Colonic mucosa (tissue), 4 donors: ENCODE data around the gene TBC1D22A. TPM values are rescaled to one million over a fixed set of nuclear protein-coding genes. Genes with fewer than 3 reads are reported as not detected.

ENCODE experiments used
- DNase-seq: peaks from one replicate; pipeline ENCODE4 v3.0.0-alpha.2; 2020
- H3K27ac ChIP-seq: fragments of 200-600 bp; one replicate; pipeline ENCODE4 v1.8.0; 2021
- H3K27me3 ChIP-seq: fragments of 200-600 bp; one replicate; pipeline ENCODE4 v1.8.0; 2021
- H3K36me3 ChIP-seq: fragments of 200-600 bp; one replicate; pipeline ENCODE4 v1.8.0; 2021
- H3K4me1 ChIP-seq: fragments of 200-600 bp; one replicate; pipeline ENCODE4 v1.8.0; 2021; ENCODE audit warnings: mild to moderate bottlenecking
- H3K4me3 ChIP-seq: fragments of 200-600 bp; one replicate; pipeline ENCODE4 v1.8.0; 2021
- H3K9ac ChIP-seq, 2 donors: one replicate each; pipeline ENCODE4 v1.7.0; 2013; ENCODE audit warnings: control low read depth in 2 of 2, low read depth in 2 of 2, low read length in 2 of 2
- H3K9me3 ChIP-seq: fragments of 200-600 bp; one replicate; pipeline ENCODE4 v1.8.0; 2021
- intact Hi-C: fragments of 100-400 bp; cut with DNase I; formaldehyde crosslinking; loops from one replicate; pipeline ENCODE4 v1.14.1; 2022
- total RNA-seq, 2 donors: library from RNA; stranded (reverse); fragmentation: NEBNext Ultra II Directional in 1 of 2; extraction: Animal tissue kit (Norgen Biotek cat#: 25700) in 1 of 2; gene quantifications; one replicate each; pipeline ENCODE4 v1.2.1, GENCODE V29; 2021
- TF ChIP-seq, protein P1 (sequence below): fragments of 200-600 bp; IDR thresholded peaks from one replicate; pipeline ENCODE4 v1.8.0; 2022; ENCODE audit warnings: antibody characterized with exemption, mild to moderate bottlenecking
- donor health status: healthy.
- donor health status: DM: no; HTN: no; CAD: no.
- donor health status: DM: no; HTN: no; CAD: no.

Gene TBC1D22A
- total RNA-seq, 2 donors from 2014 or later, result 34.2 to 36.4 TPM

DNA sequence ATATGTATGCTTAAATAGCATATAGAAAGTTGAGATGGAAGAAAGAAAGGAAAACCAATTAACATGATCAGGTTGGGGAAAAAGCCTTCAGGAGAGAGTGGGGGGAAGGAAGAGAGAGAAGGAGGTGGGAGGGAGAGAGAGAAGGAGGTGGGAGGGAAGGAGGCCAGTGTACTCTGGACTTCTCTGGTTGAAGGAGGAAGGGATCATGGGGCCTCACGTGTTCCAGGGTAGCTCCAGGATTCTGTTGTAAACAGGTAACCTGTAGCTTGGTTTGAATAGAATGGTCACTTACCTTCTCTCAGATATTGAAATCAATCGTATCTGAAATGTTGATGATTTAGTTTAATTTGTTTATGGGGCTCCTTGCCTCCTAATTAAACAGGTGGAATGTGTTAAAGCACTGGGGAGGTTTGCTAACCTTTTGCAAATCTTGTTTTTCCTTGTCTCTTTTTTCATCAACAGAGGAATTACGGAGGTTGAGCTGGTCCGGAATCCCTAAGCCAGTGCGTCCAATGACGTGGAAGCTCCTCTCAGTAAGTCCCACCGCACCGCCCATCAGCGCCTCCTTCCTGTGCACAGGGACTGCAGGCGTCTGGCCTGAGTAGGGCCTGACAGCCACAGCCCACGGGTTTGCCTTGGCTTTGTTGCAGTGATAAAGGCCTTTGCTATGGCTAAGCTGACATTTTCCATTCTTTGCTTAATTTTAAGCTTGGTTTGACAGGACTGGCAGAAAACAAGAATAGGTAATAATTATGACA lies 115.9 kb downstream of the TBC1D22A start:
- intact Hi-C loops, result no loop called here

DNA sequence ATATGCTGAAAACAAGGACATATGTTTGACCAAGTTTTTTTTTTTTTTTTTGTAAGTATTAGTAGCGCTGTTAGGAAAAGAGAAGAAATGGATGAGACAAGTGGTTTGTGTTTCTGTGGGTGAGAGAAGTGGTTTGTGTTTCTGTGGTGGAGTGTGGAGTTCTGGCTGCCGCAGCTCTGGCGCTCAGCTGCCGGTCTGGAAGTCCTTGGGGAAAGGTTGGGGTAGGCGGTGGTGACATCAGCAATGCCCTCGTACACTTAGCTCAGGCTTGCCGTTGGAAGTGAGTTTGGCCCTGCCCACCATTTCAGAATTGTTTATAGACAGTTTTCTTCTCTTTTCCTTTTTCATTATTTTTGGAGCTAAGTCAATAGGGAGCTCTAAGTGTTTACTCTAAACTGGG lies 116.6 kb downstream of the TBC1D22A start:
- no peaks in the 10 kb centered on the region for H3K4me1 ChIP-seq
- H3K36me3 ChIP-seq, result no peaks in the 10 kb centered on the region
- H3K4me3 ChIP-seq, result no peak overlapping the region
- H3K27me3 ChIP-seq, result no peaks in the 10 kb centered on the region
- no peak for DNase-seq
- H3K27ac ChIP-seq, result no peak overlapping the region
- TF ChIP-seq, protein P1, sequence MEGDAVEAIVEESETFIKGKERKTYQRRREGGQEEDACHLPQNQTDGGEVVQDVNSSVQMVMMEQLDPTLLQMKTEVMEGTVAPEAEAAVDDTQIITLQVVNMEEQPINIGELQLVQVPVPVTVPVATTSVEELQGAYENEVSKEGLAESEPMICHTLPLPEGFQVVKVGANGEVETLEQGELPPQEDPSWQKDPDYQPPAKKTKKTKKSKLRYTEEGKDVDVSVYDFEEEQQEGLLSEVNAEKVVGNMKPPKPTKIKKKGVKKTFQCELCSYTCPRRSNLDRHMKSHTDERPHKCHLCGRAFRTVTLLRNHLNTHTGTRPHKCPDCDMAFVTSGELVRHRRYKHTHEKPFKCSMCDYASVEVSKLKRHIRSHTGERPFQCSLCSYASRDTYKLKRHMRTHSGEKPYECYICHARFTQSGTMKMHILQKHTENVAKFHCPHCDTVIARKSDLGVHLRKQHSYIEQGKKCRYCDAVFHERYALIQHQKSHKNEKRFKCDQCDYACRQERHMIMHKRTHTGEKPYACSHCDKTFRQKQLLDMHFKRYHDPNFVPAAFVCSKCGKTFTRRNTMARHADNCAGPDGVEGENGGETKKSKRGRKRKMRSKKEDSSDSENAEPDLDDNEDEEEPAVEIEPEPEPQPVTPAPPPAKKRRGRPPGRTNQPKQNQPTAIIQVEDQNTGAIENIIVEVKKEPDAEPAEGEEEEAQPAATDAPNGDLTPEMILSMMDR, result no peak
- H3K9me3 ChIP-seq, result no peaks in the 10 kb centered on the region
- no peak overlapping the region for H3K9ac ChIP-seq
- intact Hi-C loops, result no loop called here

More for the DNA sequence above, 115.9 kb downstream of the TBC1D22A start:
- Histone ChIP-seq H3K27ac (no peak overlapping the region), H3K27me3 (no peaks in the 10 kb centered on the region), H3K9me3 (no peaks in the 10 kb centered on the region), H3K36me3 (no peaks in the 10 kb centered on the region), H3K4me1 (no peaks in the 10 kb centered on the region), H3K9ac (no peak overlapping the region), H3K4me3 (no peak overlapping the region)
- DNase-seq, result no peak
- TF ChIP-seq, protein P1, result no peak

DNA sequence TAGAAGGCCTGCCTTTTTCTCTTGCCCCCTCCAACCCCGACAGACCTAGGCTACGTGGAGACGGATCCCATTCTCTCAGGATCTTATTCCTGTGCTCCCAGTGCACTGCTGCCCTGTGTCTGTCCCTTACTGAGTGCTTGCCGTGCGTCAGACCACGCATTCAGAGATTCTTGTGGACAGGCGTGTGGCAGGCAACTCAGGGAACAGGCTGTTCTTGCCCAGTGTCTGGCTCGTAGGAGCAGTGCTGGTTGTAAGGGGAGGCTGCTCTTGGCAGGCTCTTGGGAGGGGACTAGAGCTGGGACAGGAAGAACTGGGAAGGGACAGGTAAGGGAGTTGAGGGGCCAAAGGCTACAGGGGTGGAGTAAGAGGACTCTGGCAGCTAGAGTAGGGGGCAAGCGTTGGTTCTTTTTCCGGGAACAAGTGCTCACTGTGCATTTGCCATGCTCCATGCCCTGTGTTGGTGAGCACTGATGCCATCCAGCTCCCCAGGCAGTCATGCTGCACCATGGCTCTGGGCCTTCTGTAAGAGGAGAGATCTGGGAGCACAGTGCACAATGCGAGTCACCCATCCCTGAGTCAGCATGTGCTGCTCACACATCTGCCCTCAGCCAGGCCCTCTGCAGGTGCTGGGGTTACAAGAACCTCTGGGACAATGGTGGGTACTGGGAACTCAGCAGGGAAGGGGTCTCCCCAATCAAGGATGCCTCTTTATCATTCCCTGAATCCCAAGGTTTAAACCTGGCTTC lies 119.1 kb downstream of the TBC1D22A start:
- Histone ChIP-seq H3K36me3 (no peaks in the 10 kb centered on the region), H3K4me3 (no peak overlapping the region), H3K27me3 (no peaks in the 10 kb centered on the region), H3K27ac (no peak overlapping the region), H3K9me3 (no peaks in the 10 kb centered on the region), H3K4me1 (no peaks in the 10 kb centered on the region), H3K9ac (no peak overlapping the region)
- TF ChIP-seq, protein P1, result no peak
- no peak for DNase-seq
- intact Hi-C loops, result no loop called here

DNA sequence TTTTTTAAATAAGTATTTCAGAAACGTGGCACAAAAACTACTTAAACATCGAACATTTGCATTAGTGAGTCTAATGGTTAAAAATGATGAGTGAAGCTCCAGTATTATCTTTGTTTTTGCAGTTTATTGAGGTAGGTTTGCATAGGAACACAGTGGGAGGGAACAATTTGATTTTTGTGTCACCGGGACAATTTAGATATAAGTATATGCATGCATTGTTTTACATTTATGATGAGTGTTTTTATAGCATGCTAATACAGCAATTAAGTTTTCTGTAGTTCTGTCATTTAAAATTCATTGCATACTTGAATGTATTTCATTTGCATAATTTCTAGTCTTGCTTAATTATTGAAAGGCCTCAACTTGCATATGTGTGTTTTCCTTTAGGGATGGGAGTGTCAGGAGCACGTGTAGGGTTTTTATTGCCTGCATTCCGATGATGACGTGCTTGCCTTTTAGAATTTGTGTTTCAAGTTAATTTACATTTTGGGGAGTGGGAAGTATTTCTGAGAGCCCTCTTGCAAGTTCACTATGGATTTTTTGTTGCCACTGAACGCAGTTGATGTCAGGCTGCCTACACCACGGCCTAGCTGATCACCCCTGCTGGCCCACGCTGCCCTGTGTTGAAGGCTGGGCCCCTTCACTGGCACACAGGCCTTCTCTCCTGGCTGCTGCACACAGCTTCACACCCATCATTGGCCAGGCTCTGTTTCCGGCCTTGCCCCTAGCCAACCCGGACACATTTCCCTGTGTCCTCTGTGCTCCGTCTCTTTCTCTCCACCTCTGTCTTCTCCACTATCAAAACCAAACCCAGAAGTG lies 120.9 kb downstream of the TBC1D22A start:
- no peak for DNase-seq
- H3K4me3 ChIP-seq, result no peak overlapping the region
- H3K9ac ChIP-seq, result no peak overlapping the region
- no peaks in the 10 kb centered on the region for H3K27me3 ChIP-seq
- no peaks in the 10 kb centered on the region for H3K36me3 ChIP-seq
- no peaks in the 10 kb centered on the region for H3K4me1 ChIP-seq
- no peak overlapping the region for H3K27ac ChIP-seq
- H3K9me3 ChIP-seq, result no peaks in the 10 kb centered on the region
- TF ChIP-seq, protein P1, result no peak
- intact Hi-C loops, result no loop called here

DNA sequence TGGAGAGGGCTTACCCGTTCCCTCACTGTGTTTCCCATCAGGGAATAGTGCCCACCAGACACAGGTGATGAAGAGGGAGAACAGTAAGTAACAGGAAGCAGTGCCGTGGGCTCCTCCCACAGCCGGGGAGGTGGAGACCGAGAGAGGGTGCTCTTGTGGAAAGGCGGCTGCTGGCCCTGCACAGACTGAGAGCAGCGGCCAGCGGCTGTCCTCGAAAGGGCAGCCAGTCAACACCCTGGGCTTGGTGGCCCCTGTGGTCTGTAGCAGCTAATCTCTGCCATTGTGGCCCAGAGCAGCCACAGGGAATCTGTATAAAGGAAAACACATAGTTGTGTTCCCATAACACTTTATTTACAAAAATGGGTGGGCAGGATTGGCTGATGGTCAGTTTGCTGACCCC lies 121.9 kb downstream of the TBC1D22A start:
- Histone ChIP-seq H3K4me3 (no peak overlapping the region), H3K4me1 (no peaks in the 10 kb centered on the region), H3K9me3 (no peaks in the 10 kb centered on the region), H3K27me3 (no peaks in the 10 kb centered on the region), H3K36me3 (no peaks in the 10 kb centered on the region), H3K27ac (no peak overlapping the region), H3K9ac (no peak overlapping the region)
- TF ChIP-seq, protein P1, result no peak
- no peak for DNase-seq
- intact Hi-C loops, result no loop called here
